ENCODE results near the gene ZNF688. TPM values are rescaled to one million over a fixed set of nuclear protein-coding genes. Genes with fewer than 3 reads are reported as not detected.

ZNF688 gene
- total and polyA plus RNA-seq, 9 of the 15 experiments (the other 6 are each of a cell fraction or from before 2014, with no cell fraction given): 0.48 to 12.9 (median 4.5) TPM

DNA sequence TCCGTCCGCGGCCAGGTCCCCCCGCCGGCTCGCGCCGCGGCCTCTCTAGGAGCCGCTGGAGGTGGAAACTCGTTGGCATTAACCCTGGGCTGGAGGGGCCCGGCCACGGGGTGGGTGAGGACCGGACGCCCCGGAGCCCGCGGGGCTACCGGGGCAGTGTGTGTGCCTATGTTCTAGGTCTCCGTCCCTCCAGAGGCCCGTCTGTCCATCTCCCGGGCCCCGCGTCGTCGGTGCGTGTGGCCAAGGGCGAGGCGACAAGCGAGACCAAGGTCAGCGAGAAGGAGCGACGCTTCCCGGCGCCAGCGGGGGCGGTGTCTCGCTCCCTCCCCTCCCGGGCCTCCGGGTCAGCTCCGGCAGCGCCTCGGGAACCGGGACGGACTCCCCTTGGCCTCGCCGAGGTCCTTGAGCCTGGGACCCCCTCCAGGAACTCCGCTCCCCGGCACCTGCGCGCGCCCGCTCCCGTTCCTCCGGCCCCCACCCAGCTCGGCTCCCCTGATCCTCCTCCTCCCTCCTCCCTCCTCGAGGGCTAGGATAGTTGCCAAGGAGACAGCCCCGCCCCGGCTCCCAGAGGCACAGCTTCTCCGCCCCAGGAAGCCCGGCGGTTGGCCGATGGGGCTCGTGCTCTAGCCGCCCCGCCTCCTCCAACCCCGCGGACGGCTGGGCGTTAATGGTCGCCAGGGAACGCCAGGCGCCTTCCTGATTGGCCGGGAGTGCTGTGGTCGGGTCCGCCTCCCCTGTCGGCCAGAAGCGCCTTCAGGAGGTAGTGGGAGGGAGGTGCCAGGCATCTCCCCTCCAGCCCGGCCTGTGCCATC, 44.5 kb downstream of the ZNF688 start (continued):
- peak; percentile 50 for TF ChIP-seq PRDM10 (IDR thresholded peaks at IDR 0.05; ENCODE audit: partially characterized antibody)
- no peak for TF ChIP-seq ZNF3 (CRISPR knock-in tag; IDR thresholded peaks at IDR 0.05)
- no peak for TF ChIP-seq NCOA6 (IDR thresholded peaks at IDR 0.05)
- peak; percentile 48 for TF ChIP-seq KDM5B (IDR thresholded peaks at IDR 0.05; ENCODE audit: insufficient replicate concordance, low read depth, low read length)
- no peak for TF ChIP-seq SMARCE1 (IDR thresholded peaks at IDR 0.05)
- TF ChIP-seq HSF4 (CRISPR knock-in tag; IDR thresholded peaks at IDR 0.05; ENCODE audit: borderline replicate concordance): no peak
- 0 out of 2 replicates have a peak, but pooled peaks have one; percentile 65 for TF ChIP-seq E2F3 (CRISPR knock-in tag; IDR thresholded peaks at IDR 0.05)
- TF ChIP-seq NR2C1 (IDR thresholded peaks at IDR 0.05): peak; percentile 81
- peak; percentile 76 for TF ChIP-seq NR2C1 (tag; IDR thresholded peaks at IDR 0.05)
- no peak for TF ChIP-seq KLF10 (CRISPR knock-in tag; IDR thresholded peaks at IDR 0.05)
- TF ChIP-seq, protein P1, sequence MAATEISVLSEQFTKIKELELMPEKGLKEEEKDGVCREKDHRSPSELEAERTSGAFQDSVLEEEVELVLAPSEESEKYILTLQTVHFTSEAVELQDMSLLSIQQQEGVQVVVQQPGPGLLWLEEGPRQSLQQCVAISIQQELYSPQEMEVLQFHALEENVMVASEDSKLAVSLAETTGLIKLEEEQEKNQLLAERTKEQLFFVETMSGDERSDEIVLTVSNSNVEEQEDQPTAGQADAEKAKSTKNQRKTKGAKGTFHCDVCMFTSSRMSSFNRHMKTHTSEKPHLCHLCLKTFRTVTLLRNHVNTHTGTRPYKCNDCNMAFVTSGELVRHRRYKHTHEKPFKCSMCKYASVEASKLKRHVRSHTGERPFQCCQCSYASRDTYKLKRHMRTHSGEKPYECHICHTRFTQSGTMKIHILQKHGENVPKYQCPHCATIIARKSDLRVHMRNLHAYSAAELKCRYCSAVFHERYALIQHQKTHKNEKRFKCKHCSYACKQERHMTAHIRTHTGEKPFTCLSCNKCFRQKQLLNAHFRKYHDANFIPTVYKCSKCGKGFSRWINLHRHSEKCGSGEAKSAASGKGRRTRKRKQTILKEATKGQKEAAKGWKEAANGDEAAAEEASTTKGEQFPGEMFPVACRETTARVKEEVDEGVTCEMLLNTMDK (IDR thresholded peaks at IDR 0.05; ENCODE audit: borderline replicate concordance, insufficient read depth, low read depth, low read length, poor library complexity, severe bottlenecking): peak; percentile 78
- peak; percentile 44 for TF ChIP-seq NEUROD1 (IDR thresholded peaks at IDR 0.05; ENCODE audit: borderline replicate concordance, low read depth, low read length, partially characterized antibody)
- TF ChIP-seq GTF2E2 (tag; IDR thresholded peaks at IDR 0.05): peak; percentile 72; the same call in 1 of the 2 replicates
- TF ChIP-seq ZNF282 (CRISPR knock-in tag; IDR thresholded peaks at IDR 0.05): no peak
- peak; percentile 63 for TF ChIP-seq ELF1 (tag; IDR thresholded peaks at IDR 0.05)
- no peak for TF ChIP-seq SRSF7 (optimal IDR thresholded peaks at IDR 0.05; ENCODE audit: low read depth, low read length)
- TF ChIP-seq ZNF655 (CRISPR knock-in tag; IDR thresholded peaks at IDR 0.05): no peak
- no peak for TF ChIP-seq ZNF212 (CRISPR knock-in tag; IDR thresholded peaks at IDR 0.05)
- no peak for TF ChIP-seq ZNF75A (CRISPR knock-in tag; IDR thresholded peaks at IDR 0.05)
- no peak for TF ChIP-seq BCL6 (CRISPR knock-in tag; IDR thresholded peaks at IDR 0.05)
- peak; percentile 56 for TF ChIP-seq CCNT2 (IDR thresholded peaks at IDR 0.05; ENCODE audit: borderline replicate concordance, extremely low read depth, insufficient read length, low read depth, low read length)
- TF ChIP-seq BRF1 (IDR thresholded peaks at IDR 0.05; ENCODE audit: borderline replicate concordance, extremely low read depth, insufficient read length): no peak
